Stimulated activated CD4-positive, alpha-beta T cell treated with anti-CD3 and anti-CD28 coated beads, Interleukin-2, amount 100 ng/mL, for 48 hours (primary cell): ENCODE data around the gene NTNG1.

Experiments used
- DNase-seq, 2 donors: peaks; one replicate each; pipeline ENCODE4 v3.0.0-alpha.2; 2020

NTNG1 gene

DNA sequence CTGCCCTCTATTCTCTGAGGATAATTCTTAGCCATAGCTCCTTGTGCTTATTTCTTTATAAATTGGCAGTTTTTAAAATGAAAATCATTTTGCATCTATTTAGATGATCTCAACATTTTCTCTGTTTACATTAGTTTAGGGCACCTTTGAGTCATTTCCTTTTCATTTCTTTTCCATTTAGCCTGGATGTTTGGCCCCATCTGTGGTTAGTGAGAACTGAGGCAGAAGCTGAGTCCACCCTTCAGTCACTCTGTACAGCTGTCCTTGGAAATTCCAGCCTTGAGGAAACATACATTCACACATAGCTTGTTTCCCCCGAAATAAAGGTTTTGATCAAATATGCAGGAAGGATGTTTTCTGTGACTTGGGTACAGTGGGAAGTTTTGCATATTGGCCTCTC lies 123.7 kb downstream of the NTNG1 start:
- DNase-seq, result no peak

DNA sequence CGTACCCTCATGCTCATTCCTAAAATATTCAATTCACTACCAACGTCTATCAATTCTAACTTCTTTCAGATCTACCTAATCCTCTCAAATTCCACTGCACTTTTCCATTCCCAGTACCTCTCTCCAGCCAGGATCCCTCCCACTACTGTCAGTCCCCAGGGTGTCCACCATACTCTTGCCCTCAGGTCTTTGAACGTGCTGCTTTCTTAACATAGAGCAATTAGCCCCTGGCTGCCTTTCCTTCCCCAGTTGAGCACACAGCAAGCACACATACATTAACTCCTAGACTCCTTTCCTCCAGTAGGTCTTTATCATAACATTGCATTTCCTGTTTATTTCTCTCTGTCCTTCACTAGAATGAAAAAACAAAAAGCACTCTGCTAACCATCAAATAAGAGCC lies 126.7 kb downstream of the NTNG1 start:
- no peak for DNase-seq

DNA sequence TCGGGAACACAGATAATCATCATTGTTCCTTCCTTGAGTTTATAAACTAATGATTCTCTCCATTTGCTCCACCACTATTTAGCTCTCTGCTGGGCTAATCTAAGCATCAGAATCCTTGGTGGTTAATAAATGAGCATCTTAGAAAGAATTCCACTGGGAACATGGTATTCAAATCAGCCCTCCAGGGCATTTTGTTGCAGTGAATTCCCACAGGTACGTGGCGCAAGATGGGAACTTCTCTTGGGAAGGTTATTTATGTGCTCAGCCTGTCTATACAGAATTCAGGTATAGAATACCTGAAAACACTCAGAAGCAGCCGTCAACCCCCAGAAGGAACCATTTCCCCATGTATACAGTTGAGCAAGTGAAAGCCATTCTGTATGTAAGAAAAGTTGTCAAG lies 131.5 kb downstream of the NTNG1 start:
- DNase-seq, result no peak

DNA sequence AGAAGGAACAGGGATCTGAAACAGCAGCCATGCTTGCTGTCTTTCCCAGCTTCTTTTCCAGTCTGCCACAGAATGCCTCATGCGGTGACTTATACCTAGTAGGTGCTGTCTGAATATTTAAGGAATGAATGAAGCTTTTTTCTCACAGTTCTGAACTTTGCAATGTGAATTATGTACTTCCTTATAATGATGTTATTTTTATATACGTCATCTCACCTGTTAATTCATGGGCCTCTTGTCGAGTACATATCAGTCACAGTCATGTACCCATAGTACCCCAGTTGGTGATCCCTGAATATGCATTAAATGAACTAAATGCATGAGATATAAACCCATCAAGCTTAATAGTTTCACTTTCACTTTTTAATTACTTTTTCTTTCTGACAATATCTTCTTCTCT lies 132.7 kb downstream of the NTNG1 start:
- DNase-seq, result no peak

DNA sequence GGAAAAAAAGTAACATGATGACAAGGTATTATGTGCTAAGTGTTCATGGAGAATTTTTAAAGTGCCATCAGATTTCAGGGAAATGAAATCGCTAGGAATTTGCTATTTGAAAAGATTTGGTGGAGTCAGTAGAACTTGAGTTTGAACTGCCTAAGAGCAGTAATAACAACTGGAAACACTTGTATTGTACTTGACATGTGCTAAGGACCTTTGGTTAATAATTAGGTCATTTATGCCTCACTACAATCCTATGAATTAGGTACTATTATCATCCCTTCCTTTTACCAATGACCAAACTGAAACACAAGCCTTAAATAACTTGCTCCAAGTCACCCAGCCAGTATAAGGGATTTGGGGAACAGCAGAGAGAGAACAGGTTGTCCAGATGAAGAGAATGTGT lies 133.4 kb downstream of the NTNG1 start:
- no peak for DNase-seq

DNA sequence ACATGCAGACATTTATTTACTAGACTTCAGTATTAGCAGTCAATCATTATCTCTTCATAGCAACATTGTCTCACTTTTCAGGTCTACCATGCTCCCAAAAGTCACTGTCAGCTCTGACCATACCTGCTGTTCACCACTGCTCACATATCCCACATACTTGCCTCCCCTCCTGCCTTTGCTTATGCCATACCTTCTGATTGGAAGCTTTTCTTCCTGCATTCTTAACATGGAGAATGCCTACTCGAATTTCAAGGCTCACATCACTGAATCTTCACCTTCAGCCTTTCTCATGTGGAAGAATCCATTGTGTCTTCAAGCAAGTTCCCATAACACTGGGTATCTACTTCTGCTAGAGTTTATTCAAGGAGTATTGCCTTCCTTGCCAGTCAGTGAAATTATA lies 135.4 kb downstream of the NTNG1 start:
- DNase-seq, result no peak

DNA sequence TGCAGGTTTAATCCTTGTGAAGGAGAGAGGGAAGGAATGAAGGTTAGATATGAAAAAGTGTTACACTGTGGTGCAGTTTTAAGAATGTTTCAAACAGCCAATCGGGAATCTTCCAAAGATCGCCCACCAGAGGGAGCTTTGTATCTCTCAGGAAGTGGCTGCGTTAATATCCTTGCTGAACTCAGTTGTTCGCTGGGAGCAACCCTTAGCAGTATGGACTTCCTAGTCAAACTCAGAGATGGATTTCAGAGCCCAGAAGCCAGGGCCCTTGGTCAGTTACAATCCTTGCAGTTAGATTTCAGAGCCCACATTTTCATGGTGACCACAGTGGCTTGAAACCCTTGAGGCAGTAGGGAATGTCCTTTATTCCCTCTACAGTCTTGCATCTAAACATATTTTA lies 136.2 kb downstream of the NTNG1 start:
- DNase-seq, result peak in 1 of 2 donors; percentile 5

DNA sequence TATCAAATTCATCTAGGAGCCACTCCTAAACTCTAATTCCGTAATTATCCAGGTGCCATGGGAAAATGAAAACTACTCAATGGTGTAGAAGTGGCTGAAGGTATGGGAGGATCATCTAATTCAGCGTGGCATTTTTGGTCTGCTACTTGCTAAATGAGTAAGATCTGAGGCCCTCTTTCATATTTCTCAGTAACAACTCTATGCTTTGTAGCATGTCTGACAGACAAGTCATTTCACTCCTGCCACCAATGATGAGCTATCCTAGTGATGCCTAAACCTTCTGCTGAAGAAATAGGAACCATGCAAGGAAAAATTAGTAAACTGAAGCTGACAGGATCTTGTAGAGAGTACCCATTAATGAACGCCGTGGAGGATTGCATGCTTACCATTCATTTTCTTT lies 145.3 kb downstream of the NTNG1 start:
- DNase-seq, result no peak

DNA sequence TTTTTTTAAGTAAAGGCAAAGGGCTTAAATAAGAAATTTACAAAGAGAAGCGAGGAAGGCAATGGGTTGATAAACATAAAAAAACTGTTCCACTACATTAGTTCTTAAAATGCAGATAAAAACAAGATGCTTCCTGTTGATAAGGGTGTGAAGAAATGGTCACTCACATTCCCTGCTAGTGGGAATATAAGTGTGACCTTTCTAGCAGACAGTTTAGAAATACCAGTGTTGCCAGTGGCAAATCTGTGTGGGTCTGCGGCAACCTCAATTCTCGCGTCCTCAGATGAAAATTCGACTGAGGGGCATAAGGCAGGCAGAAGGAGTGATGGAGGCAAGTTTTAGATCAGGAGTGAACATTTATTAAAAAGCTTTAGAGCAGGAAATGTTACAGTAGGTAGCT lies 151.1 kb downstream of the NTNG1 start:
- no peak for DNase-seq

DNA sequence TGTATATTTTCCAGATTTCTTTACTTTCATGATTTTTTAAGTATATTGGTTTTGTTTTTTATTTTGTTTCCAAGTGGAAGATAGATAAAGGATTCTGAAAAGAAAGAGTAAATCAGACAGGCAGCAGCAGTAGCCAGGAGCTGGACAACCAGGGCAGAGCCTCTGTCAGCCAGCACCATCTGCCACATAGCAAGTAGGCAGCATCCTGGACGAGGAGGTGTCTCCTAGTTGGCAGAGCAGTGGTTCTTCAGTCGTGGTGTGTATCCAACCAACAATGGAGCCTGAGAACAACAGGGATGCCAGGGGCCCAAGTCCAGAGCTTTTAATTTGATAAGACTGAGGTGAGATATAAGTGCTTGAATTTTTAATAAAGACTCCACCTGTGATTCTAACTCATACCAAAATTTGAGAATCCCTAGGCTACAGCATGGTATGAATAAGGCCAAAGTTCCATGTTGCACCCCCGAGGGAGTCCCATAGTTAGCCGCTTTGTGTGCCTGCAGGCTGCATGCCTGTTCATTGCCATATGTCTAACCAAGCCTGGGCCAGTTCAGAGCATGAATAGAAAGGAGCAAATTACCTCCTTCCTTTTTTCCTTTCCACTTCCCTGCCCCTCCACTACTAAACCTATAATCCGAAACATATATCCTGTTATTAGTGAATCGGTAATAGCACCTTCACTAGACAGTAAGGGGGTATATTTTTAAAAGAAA lies 153.2 kb downstream of the NTNG1 start:
- no peak for DNase-seq

DNA sequence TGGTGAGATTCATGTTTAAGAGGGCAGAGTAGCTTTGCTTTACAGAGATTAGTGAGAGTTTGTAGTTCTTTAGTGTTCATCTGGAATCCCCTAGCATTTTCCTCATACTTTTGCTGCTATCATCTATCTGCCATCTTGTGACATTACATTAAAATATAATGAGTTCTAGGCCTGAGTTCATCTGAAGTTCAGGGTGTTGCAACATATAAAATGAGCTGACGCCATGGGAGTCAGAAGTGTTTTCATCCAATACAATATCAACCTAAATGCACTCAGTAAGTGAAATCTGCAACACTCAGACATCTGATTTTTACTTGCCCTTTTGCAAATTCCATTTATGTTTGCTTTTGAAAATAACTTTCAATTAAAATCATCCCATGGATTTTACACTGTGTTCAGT lies 153.8 kb downstream of the NTNG1 start:
- no peak for DNase-seq

DNA sequence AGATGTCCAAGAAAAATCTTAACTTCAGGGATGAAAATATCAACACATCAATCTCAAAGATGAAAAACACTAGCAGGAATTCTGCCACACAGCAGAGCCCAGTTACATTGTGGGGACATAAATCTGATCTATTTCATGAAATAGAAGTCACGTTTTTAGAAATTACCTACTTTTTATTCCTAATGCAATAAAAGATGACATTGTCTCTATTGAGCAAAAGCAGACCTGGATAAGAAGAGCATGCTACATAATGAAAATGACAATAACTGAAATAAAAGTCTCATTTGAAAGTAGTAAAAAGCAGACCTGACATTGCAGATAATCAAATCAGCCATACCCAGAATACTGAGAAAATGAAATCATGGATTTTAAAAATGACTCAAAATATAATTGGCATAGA lies 156.8 kb downstream of the NTNG1 start:
- DNase-seq, result no peak

DNA sequence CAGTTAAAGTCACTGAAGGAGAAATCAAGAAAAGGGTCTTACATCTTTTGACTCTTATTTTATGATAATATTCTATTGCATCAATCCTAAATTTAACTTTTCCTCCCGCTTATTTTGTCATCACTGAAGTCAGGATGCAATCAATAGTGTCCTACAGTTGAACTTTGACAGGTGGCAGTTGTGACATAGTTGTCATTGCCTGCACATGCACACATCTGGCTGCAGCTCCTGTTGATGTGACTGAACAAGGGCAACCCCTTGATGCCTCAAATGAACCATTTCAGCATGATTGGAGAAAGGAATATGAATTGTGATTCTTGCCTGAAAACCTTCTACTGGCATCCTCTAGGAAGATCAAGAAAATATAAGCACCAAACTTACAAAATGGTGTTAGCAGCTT lies 157.7 kb downstream of the NTNG1 start:
- no peak for DNase-seq

DNA sequence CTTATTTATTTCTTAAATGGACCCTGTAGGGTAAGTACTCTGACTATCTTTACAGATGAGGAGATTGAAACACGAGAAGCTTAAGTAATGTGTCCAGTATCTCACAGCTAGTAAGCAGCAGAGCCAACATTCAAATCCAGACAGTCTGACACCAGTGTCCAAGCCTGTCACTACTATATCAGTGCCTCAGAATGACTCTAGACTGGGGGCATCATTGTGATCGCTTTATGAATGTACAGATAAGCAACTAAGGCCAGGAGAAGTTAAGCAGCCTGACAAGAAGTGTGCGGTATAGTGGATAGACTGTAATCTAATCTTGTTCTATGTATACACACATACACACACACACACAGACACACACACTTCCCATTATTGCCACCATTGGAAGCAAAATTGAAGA lies 158.7 kb downstream of the NTNG1 start:
- no peak for DNase-seq

DNA sequence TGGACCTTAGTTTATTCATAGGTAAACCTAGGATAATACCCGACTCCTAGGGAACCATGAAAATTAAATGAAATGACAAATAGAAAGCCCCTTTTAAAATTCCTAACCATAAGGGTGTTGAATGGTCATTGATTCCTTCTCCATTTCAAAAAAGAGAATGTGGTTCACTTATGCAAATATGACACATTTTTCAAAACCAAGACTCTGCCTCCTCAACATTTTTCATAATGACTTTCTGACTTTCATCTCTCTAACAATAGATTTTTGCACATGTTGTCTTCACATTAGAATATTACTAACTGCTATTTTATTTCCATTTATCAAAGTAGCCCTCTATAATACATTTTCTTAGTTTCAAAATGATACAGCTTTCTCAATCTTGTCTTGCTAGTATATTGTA lies 169.1 kb downstream of the NTNG1 start:
- DNase-seq, result no peak

DNA sequence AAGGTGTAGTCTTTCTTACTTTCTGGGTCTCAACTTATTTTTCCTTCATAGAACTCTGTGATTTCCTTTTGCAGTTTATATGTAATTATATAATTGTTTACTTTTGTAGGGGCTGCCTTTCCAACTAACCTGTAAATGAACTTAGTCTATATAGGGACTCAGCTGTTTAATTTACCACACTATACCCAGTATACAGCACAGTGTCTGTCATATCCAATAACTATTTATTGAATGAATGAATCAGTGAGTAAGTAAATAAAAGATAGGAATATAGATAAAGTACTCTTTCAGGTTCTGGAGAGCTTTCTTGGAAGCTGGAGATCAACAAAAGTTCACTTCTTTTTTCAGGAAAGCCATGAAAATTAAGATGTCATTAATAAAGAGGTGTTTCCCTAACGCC lies 174.8 kb downstream of the NTNG1 start:
- no peak for DNase-seq

DNA sequence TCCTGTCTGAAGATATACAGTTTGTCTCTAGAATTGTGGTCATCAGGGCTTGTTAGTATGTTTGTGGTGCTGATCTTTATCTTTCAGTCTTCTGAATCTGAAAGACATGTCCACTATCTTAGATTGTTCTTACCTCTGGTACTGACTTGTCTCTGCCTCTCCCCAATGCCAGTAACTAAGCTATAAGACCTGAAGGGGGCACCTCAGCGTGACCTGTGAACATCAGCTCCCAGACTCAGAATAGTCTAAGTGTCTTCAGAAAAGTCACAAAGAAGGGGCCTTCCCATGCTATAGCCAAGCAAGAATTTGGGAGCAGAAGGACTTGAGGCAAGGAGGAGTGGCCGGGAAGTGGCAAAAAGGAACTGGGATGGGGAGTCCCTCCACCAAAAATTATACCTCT lies 178.1 kb downstream of the NTNG1 start:
- no peak for DNase-seq

DNA sequence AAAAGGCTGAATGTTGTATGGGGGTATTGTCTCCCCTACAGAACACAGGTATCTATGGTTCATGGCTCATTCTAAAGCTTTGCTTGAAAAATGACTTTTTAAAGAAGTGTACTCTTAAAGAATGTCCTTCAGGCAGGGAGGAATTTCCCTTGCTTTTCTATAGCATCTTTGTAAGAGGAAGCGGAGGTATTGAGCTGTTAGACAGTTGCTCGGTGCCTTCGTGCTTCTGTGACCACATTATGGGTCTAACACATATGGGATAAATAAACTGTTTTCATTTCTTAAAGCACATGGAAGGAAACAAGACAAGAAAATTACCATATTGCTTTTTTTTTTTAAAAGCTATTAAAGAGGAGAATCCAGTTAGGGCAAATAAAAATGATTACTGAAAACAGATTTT lies 182.9 kb downstream of the NTNG1 start:
- no peak for DNase-seq

DNA sequence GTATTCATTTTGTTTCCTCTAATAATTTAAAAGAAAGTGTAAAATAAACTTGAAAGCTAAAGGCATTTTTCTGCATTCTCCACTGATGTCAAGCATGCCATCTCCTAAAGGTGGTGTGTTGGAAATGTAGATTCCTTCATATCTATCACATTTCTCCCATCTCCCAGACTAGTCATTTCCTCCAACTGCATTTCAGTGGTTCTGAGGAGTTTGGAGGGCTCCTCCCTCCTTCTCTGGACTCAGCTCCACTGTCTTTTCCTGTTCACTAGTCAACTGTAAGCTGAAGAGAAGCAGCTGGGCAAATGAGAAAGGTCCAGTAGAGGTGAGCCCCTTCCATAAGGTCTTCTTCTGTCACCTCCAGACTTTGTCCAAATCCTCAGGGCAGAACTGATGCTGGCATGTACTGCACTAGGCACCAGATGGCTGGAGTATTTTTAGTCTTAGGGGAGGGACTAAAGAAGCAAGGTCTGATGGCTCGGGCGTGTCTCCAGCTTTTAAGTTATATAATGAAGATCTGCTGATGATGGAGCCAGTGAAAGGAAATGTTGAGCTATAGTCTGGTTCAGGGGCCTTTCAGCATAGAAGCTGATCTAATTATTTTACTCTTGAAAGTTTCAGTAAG lies 186.1 kb downstream of the NTNG1 start:
- DNase-seq, result no peak

DNA sequence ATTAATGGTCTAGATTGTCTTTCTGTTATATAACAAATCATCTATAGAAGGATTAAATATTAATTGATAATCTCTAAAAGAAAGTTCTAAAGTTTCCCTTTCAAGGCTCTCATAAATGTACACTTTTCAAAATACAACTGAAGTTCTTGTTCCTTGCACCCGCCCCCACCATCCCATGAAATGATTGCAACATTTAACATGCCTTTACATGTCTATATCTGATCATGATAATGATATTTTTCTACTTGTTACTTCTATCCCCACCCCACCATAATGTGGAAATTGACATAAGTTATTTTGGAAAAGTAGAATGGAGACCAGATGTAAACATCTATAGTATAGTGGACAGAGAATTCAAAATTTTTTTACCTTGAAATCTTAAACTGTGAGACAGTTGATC lies 186.6 kb downstream of the NTNG1 start:
- no peak for DNase-seq

DNA sequence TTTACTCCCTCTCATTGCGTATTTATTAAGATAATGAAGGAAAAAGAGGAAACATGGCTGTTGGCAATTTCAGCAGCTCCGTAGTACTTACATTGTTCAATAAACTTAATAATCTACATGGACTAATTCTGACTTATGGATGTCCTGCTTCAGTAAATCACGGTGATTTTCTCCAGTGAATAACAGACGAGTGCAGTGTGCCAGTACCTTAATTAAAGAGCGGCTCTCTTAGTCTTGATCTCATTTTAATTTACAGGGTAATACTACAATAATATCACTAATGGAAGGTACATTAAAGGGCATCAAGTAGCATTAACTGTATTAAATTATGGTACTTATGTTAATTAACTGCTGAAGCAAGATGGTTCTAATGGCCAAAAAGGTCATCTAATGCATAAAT lies 187.2 kb downstream of the NTNG1 start:
- DNase-seq, result no peak

DNA sequence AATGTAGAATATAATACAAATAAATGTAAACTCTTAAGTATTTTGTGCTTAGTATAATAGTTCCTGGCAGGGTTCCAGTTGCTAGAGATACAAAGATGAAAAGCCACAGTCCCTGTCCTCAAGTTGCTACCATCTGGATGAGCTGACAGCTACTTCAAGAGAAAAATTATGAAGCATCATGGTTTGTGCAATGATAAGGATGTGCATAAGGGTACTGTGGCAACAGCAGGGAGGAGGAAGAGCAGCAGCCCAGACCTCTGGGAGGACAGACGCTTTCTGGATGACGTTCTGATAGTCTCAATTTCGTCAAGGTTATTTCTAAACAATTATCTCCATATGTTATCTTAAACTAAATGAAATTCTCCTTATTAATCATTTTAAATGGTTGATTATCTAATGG lies 198.9 kb downstream of the NTNG1 start:
- no peak for DNase-seq

DNA sequence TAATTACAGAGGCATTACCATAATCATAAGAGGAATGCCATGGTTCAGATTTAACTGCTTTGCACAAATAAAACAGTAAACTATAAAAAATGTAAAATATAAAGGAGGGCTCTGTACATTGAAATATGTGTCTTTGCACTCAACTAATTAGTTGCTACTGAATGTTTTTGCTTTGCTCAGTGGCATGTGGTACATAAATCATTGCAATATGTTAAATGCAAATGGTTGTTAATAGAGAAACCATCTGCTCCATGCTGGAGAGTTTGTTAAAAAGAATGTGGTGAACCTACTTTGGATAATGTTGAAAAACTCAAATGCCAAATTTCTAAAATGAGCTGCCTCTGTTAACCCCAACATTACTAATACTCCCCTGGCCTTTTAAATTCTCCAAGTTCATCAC lies 201.5 kb downstream of the NTNG1 start:
- DNase-seq, result no peak

DNA sequence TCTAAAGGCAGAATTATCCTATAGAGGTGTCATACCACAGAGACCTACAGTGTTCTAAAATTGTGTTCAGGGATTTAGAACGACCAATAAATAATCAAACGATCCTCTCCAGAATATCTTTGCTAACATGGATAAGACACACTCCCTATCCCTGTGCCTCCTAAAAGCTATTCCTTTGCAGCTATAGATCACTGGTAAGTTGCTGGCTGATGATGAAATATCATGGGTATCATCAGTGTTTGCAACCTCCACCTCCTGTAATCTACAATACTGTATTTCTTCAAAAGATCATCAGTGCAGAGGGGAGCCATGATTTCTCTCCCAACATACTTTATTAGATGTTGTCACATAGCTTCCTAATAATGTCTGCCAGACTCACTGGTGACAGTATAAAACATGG lies 201.9 kb downstream of the NTNG1 start:
- no peak for DNase-seq

DNA sequence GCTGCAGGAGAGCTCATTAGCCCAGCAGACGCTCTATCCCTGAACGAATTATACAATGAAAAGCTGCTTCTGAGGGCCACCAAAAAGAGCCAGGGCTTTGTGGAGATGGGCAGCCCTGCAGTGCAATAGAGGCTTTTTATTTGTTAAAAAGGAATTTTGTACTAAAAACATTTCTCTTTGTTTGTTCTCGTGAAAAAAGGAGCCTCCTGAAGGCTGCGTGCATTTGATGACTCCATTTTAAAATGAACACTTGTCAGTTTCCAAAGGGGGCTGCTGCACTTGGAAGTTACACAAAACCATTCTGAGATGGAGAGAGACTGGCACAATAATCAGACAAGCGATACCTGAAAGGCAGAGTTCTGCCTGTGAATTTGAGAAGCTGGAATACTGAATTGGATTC lies 202.8 kb downstream of the NTNG1 start:
- DNase-seq, result no peak
